ENCODE results near the gene KIRREL3.

DNA sequence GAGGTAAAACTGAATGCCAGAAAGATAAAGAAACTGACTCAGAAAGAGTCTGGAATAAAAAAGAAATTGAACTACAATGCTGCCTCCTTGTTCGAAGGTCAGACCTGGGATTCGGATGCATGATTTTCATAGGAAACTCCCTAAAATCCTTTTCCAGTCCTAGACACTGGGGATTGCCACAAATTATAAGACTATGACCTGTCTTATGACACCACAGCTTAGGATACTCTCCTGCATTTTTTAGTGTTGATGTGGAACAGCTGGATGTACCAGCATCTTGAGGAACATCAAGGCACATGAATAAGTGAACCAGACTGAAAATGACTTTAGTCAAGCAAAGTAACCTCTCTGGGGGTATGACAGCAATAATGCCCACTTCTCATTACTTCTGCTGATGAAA lies 9.0 kb downstream of the KIRREL3 start:
- TF ChIP-seq, protein P1, sequence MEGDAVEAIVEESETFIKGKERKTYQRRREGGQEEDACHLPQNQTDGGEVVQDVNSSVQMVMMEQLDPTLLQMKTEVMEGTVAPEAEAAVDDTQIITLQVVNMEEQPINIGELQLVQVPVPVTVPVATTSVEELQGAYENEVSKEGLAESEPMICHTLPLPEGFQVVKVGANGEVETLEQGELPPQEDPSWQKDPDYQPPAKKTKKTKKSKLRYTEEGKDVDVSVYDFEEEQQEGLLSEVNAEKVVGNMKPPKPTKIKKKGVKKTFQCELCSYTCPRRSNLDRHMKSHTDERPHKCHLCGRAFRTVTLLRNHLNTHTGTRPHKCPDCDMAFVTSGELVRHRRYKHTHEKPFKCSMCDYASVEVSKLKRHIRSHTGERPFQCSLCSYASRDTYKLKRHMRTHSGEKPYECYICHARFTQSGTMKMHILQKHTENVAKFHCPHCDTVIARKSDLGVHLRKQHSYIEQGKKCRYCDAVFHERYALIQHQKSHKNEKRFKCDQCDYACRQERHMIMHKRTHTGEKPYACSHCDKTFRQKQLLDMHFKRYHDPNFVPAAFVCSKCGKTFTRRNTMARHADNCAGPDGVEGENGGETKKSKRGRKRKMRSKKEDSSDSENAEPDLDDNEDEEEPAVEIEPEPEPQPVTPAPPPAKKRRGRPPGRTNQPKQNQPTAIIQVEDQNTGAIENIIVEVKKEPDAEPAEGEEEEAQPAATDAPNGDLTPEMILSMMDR (optimal IDR thresholded peaks at IDR 0.05 in 1 of 3, IDR thresholded peaks at IDR 0.05 in 1 of 3, conservative IDR thresholded peaks at IDR 0.05 in 1 of 3; ENCODE audit: extremely low read depth in 1 of 3, insufficient read depth in 2 of 3, low read length in 3 of 3), result no peak
- TF ChIP-seq EZH2 (IDR thresholded peaks at IDR 0.05; ENCODE audit: low read length), result no peak
